Smooth muscle cell (in vitro differentiated cells): ENCODE results near the gene ATP1A2. TPM values are rescaled to one million over a fixed set of nuclear protein-coding genes. Genes with fewer than 3 reads are reported as not detected.

Experiments used
- DNase-seq: peaks from one replicate; lab custom pipeline; 2025; ENCODE audit not compliant: unreplicated experiment; lab: John Stamatoyannopoulos, UW
- H2AFZ ChIP-seq: fragments of 200-600 bp; sonication (generic); 2 replicates; pipeline ENCODE4 v1.6.0; 2016; ENCODE audit warnings: antibody characterized with exemption, low read depth, mild to moderate bottlenecking
- H3F3A ChIP-seq: fragments of 200-600 bp; sonication (generic); 2 replicates; pipeline ENCODE4 v1.6.0; 2017; ENCODE audit warnings: antibody characterized with exemption, low read depth
- H3K27ac ChIP-seq: fragments of 200-600 bp; sonication (generic); 2 replicates; pipeline ENCODE4 v1.5.1; 2016; ENCODE audit warnings: low read depth, mild to moderate bottlenecking
- H3K27me3 ChIP-seq: fragments of 200-600 bp; sonication (generic); 2 replicates; pipeline ENCODE4 v1.6.1; 2016; ENCODE audit warnings: low read depth, mild to moderate bottlenecking
- H3K36me3 ChIP-seq: fragments of 200-600 bp; sonication (generic); 2 replicates; pipeline ENCODE4 v1.5.1; 2016; ENCODE audit warnings: low read depth
- H3K4me1 ChIP-seq: fragments of 200-600 bp; sonication (generic); 2 replicates; pipeline ENCODE4 v1.5.1; 2016; ENCODE audit warnings: low read depth
- H3K4me2 ChIP-seq: fragments of 200-600 bp; sonication (generic); 2 replicates; pipeline ENCODE4 v1.6.0; 2016; ENCODE audit warnings: mild to moderate bottlenecking
- H3K4me3 ChIP-seq: fragments of 200-600 bp; sonication (generic); 2 replicates; pipeline ENCODE4 v1.5.1; 2016; ENCODE audit warnings: mild to moderate bottlenecking
- H3K79me2 ChIP-seq: fragments of 200-600 bp; sonication (generic); 2 replicates; pipeline ENCODE4 v1.6.0; 2016; ENCODE audit warnings: low read depth, mild to moderate bottlenecking
- H3K9ac ChIP-seq: fragments of 200-600 bp; sonication (generic); 2 replicates; pipeline ENCODE4 v1.6.0; 2016; ENCODE audit warnings: low read depth
- H3K9me3 ChIP-seq: fragments of 200-600 bp; sonication (generic); replicated peaks from 2 replicates; pipeline ENCODE4 v1.5.1; 2016; ENCODE audit warnings: low read depth
- H4K20me1 ChIP-seq: fragments of 200-600 bp; sonication (generic); 2 replicates; pipeline ENCODE4 v1.6.0; 2016; ENCODE audit warnings: low read depth
- CTCF ChIP-seq: fragments of 200-600 bp; sonication (generic); IDR thresholded peaks from 2 replicates; pipeline ENCODE4 v1.5.1; 2017; ENCODE audit warnings: borderline replicate concordance, mild to moderate bottlenecking, antibody characterized with exemption; ENCODE audit not compliant: insufficient read depth, poor library complexity, severe bottlenecking
- WGBS: methylation state at CpG from one replicate; pipeline ENCODE4 v1.1.7; 2016; ENCODE audit warnings: low lambda C conversion rate; 5-methylcytosine and 5-hydroxymethylcytosine counted together
- polyA plus RNA-seq: library from polyadenylated mRNA; unstranded; fragments of >200 nt; fragmentation: Nextera tagmentation; extraction: Ambion mirVana; gene quantifications from 2 replicates; pipeline ENCODE4 v1.2.1, GENCODE V29; 2016
- total RNA-seq: library from RNA; depleted of rRNA; stranded (reverse); fragments of >200 nt; gene quantifications from 2 replicates; pipeline ENCODE4 v1.2.3, GENCODE V29; 2014

The ATP1A2 gene
- total and polyA plus RNA-seq, 2 experiments from 2014 or later = not detected

DNA sequence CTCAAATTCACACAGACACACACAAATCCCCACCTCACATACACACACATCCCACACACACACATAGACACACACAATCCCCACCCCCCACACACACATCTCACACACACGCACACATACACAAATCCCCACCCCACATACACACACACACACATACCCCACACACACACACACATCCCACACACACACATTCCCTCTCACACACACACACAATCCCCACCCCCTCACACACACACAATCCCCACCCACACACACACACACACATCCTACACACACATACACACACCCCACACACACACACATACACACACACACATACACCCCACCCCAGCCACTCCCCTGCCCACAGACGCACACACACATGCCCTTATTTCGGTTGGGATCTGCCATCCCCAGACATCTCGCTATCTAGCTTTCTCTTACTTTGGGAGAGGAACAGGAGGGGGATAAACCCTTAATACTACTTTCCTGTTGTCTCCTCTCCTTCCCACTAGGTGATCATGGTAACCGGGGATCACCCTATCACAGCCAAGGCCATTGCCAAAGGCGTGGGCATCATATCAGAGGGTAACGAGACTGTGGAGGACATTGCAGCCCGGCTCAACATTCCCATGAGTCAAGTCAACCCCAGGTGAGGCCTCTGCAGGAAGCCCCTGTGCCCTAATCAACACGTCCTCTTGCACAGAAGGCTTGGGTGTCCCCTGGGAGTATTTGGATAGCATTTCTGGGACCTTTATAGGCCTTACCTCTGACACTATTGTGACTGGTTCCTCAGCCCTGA is 18.6 kb downstream of the ATP1A2 start:
- Histone ChIP-seq H3K36me3 (no peaks in the 10 kb centered on the region), H3F3A (no peaks in the 10 kb centered on the region), H3K9me3 (no peaks in the 10 kb centered on the region), H3K4me3 (no peak overlapping the region), H2AFZ (no peak overlapping the region), H4K20me1 (no peaks in the 10 kb centered on the region), H3K79me2 (no peaks in the 10 kb centered on the region), H3K9ac (no peak overlapping the region), H3K4me1 (no peaks in the 10 kb centered on the region), H3K27me3 (no peaks in the 10 kb centered on the region), H3K27ac (no peak overlapping the region), H3K4me2 (no peak overlapping the region)
- 91% methylated on average over 8 of the region's 9 CpGs for WGBS
- DNase-seq = no peak
- no peak for TF ChIP-seq CTCF

- Histone ChIP-seq H3K9me3 (no peaks in the 10 kb centered on the region), H3K4me3 (no peak overlapping the region), H3F3A (no peaks in the 10 kb centered on the region), H3K36me3 (no peaks in the 10 kb centered on the region), H3K79me2 (no peaks in the 10 kb centered on the region), H2AFZ (no peak overlapping the region), H3K27me3 (no peaks in the 10 kb centered on the region), H4K20me1 (no peaks in the 10 kb centered on the region), H3K4me1 (no peaks in the 10 kb centered on the region), H3K4me2 (no peak overlapping the region), H3K9ac (no peak overlapping the region), H3K27ac (no peak overlapping the region)
- WGBS = 90% methylated on average over 20 of the region's 20 CpGs
- DNase-seq = no peak
- TF ChIP-seq CTCF = no peak
Observed at GRCh38 chr1:160134791-160135572, 19.4 kb downstream of the ATP1A2 start.

GRCh38 chr1:160136121-160136925 is 20.8 kb downstream of the ATP1A2 start:
- no peak for TF ChIP-seq CTCF
- no peak for DNase-seq
- no peak overlapping the region for H2AFZ ChIP-seq

More at GRCh38 chr1:160136121-160136925, 20.8 kb downstream of the ATP1A2 start:
- no peaks in the 10 kb centered on the region for H3K36me3 ChIP-seq
- H3K4me3 ChIP-seq = no peak overlapping the region
- H3K4me1 ChIP-seq = no peaks in the 10 kb centered on the region
- H3K27me3 ChIP-seq = no peaks in the 10 kb centered on the region
- no peaks in the 10 kb centered on the region for H3F3A ChIP-seq
- no peak overlapping the region for H3K27ac ChIP-seq
- WGBS = 93% methylated on average over 22 of the region's 22 CpGs
- H4K20me1 ChIP-seq = no peaks in the 10 kb centered on the region
- no peak overlapping the region for H3K9ac ChIP-seq
- no peaks in the 10 kb centered on the region for H3K79me2 ChIP-seq
- no peaks in the 10 kb centered on the region for H3K9me3 ChIP-seq
- no peak overlapping the region for H3K4me2 ChIP-seq
